Adrenal gland (tissue), 12 donors: ENCODE measurements around the gene SEMA3G. TPM values are rescaled to one million over a fixed set of nuclear protein-coding genes. Genes with fewer than 3 reads are reported as not detected.

ENCODE experiments used
- DNase-seq, 7 donors: peaks; one replicate each; pipeline ENCODE4 v3.0.0-alpha.2; 2019 to 2020
- H3K27ac ChIP-seq, 5 donors: fragments of 200-600 bp; sonication (generic) in 4 of 5; 1 replicate in 3 of 5; 2 replicates in 2 of 5; pipeline versions ENCODE4 v1.5.1 to v1.8.0; 2016 to 2020; ENCODE audit warnings: mild to moderate bottlenecking in 1 of 5
- H3K27me3 ChIP-seq: fragments of 200-600 bp; 2 replicates; pipeline ENCODE4 v1.8.0; 2021
- H3K36me3 ChIP-seq, 2 donors: fragments of 200-600 bp; replicated peaks in 1 of 2; 1 replicate in 1 of 2; 2 replicates in 1 of 2; pipeline versions ENCODE4 v1.5.1 to v1.8.0; 2018 to 2022
- H3K4me1 ChIP-seq, 2 donors: fragments of 200-600 bp; replicated peaks in 1 of 2; 1 replicate in 1 of 2; 2 replicates in 1 of 2; pipeline versions ENCODE4 v1.5.1 to v1.8.0; 2018 to 2021
- H3K4me3 ChIP-seq, 4 donors: fragments of 200-600 bp; sonication (generic) in 3 of 4; one replicate each; pipeline ENCODE4 v1.5.1; 2016 to 2018
- H3K9me3 ChIP-seq, 3 donors: fragments of 200-600 bp; sonication (generic) in 1 of 3; replicated peaks in 1 of 3; 1 replicate in 2 of 3; 2 replicates in 1 of 3; pipeline versions ENCODE4 v1.5.1 to v1.8.0; 2016 to 2021
- CTCF ChIP-seq, 6 experiments: fragments of 450-650 bp in 4 of 6; fragments of 200-600 bp in 2 of 6; sonication (generic) in 1 of 6; IDR thresholded peaks; 1 replicate in 5 of 6; 2 replicates in 1 of 6; pipeline versions ENCODE4 v1.5.1 to v1.8.0; 2016 to 2021; ENCODE audit warnings: antibody characterized with exemption in 6 of 6, mild to moderate bottlenecking in 2 of 6, moderate library complexity in 1 of 6
- POLR2A ChIP-seq, 2 donors: fragments of 450-650 bp; IDR thresholded peaks; one replicate each; pipeline ENCODE4 v1.6.1; 2017; ENCODE audit warnings: antibody characterized with exemption in 2 of 2, mild to moderate bottlenecking in 2 of 2, moderate library complexity in 1 of 2
- WGBS, 4 donors: extraction: QIAGEN DNeasy Blood & Tissue Kit in 2 of 4; methylation state at CpG; one replicate each; pipeline versions ENCODE4 v1.1.5 to v1.1.7; 2013 to 2017; 5-methylcytosine and 5-hydroxymethylcytosine counted together
- intact Hi-C, 2 donors: fragments of 100-400 bp; cut with DNase I; formaldehyde crosslinking; loops; one replicate each; pipeline versions ENCODE4 v1.14.1 to v1.15.0; 2022 to 2023
- polyA plus RNA-seq, 3 donors: library from polyadenylated mRNA; stranded (reverse); fragments of 200-250 nt in 2 of 3; fragments of 350-450 nt in 1 of 3; fragmentation: Illumina TruSeq in 1 of 3; extraction: RNeasy Lipid Tissue Mini Kit (QIAGEN cat#74804) in 1 of 3; gene quantifications; one replicate each; pipeline ENCODE4 v1.2.3, GENCODE V29; 2013 to 2014
- total RNA-seq, 9 donors: library from RNA; depleted of rRNA in 4 of 9; stranded (reverse); fragments of >200 nt in 4 of 9; fragments of 120-200 nt in 1 of 9; fragmentation: NEBNext Ultra II Directional in 1 of 9; extraction: Animal tissue kit (Norgen Biotek cat#: 25700) in 1 of 9; gene quantifications; one replicate each; pipeline versions ENCODE4 v1.1.0 to v1.2.4, GENCODE V29; 2013 to 2023
- donor health status: healthy with polysubstance abuse.
- donor health status: Bipolar disorder and iron deficiency.
- donor health status: DM: yes; HTN: yes; CAD: no.
- donor health status: DM: no; HTN: no; CAD: no.
- donor health status: DM: no; HTN: no; CAD: no.
- donor health status: DM: yes; HTN: yes; CAD: no.

Gene SEMA3G
- total and polyA plus RNA-seq, 12 donors: 0.81 to 6.8 (median 2.9) TPM

DNA sequence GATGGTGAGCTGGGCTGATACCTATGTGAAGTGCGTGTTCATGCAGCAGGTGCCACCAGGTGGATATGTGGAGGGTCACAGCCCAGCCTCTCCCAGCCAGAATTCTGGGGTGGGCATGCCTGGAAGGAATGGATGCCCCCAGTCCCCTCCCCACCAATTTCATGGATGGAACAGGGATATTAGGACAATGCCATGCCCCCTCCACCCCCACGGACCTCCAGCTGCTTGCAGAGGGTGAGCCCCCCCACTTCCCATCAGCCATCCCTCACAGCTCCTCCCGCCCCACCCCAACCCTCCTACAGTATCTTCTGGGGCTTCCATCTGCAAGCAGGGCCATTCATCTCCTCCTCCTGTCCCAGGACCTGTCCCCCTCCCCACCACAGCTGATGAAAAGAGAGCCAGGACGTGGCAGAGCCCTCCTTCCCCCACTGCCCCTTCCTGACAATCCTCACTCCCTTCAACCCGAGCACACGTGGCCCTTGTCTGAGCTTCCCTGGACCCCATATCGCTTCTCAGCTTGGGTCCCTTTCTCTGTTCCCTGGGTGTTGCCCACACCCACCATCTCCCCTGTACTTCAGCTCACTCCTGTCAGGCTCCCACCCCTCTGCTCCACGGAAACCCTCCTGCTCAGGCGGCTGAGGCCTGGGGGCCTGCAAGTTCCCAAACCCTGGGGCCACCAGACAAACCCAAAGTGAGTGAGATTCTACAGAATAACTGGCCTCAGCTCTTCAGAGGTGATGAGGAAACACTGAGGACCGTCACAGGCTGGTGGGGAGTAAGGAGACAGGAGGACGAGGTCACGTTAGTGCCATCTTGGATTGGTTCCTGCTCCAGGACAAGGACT, 2.8 kb upstream of the SEMA3G start:
- intact Hi-C loops: no loop called here
- Histone ChIP-seq H3K36me3 (no peaks in the 10 kb centered on the region), H3K4me3 (no peak overlapping the region), H3K4me1 (no peaks in the 10 kb centered on the region), H3K27ac (no peak overlapping the region), H3K27me3 (no peaks in the 10 kb centered on the region), H3K9me3 (no peaks in the 10 kb centered on the region)
- 62 to 68% (median 64%) methylated on average over 11 to 12 of the region's 12 CpGs for whole genome bisulfite sequencing, 4 donors
- TF ChIP-seq POLR2A (IDR thresholded peaks at IDR 0.05) (no peak), CTCF (IDR thresholded peaks at IDR 0.05) (no peak)
- DNase-seq: no peak

DNA sequence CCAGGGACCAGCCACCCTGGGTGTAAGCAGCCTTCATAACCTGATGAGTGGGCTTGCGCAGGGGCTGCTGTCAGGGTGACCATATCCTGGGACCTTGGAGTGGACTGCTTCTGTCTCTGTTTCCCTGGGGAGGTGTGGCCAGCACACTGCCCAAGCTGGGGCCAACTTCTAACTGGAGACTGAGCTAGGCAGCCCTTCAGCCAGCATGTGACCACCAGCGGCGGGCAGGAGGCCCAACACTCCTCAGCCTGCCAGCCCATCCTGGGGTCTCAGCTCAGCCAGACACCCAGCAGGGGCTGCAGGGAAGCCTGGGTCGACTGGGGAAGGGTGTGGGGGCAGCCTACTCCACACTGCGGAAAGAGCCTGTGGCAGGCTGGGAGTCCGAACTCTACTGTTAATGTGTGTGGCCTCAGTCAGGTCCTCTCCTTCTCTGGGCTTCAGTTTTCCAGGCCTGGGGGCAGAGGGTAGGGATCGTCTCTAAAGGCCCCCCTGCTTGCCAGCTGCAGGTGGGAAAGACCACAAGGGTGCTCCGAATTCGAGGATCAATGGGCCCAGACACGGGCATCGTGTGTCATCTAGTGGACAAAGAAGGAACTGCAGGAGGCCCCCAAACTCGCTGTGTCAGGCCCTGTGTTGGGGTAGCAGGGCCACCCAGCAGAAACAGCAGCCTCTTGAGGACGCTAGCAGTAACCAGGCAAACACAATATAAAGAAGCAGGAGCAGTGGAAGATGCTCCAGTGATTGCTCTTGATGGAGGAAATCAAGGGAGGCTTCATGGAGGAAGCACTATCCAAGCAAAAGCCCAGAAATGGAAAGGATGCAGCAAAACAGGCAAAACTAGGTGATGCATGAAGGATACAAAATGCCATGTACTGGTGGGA, 2.0 kb upstream of the SEMA3G start:
- TF ChIP-seq CTCF (IDR thresholded peaks at IDR 0.05) (peak; percentile 98 to 100 (median 100)), POLR2A (IDR thresholded peaks at IDR 0.05) (no peak)
- Histone ChIP-seq H3K27ac (no peak overlapping the region), H3K27me3 (no peaks in the 10 kb centered on the region), H3K4me1 (no peaks in the 10 kb centered on the region), H3K36me3 (no peaks in the 10 kb centered on the region), H3K4me3 (no peak overlapping the region), H3K9me3 (no peaks in the 10 kb centered on the region)
- 0 to 38% (median 25%) methylated on average over 4 to 13 of the region's 13 CpGs for WGBS, 4 donors
- intact Hi-C loops: no loop called here
- peak in 4 of 7 donors; percentile 60 to 85 (median 72) for DNase-seq

DNA sequence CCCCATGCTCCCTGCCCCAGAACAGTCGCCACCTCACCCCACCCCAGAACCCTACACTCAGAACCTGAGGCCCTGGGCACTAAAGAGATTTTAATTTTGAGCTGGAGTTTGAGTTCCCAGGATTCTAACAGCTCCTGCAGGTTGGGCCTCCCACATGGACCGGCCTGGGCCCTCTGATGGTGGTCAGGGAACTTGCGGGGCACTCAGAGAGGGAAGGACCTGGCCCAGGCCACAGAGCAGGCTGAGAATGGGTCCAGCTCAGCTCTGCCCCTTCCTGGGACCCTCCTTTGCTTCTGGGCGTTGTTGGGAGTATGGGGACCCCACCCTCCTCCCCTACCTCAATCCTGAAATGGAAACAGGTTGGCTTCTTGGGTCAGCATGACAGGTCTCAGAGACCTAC, 1.1 kb upstream of the SEMA3G start:
- DNase-seq: no peak
- TF ChIP-seq CTCF (IDR thresholded peaks at IDR 0.05): no peak
- no peak for TF ChIP-seq POLR2A (IDR thresholded peaks at IDR 0.05)
- no peaks in the 10 kb centered on the region for H3K9me3 ChIP-seq
- H3K27me3 ChIP-seq: no peaks in the 10 kb centered on the region
- no peak overlapping the region for H3K4me3 ChIP-seq
- intact Hi-C loops: no loop called here
- no peak overlapping the region for H3K27ac ChIP-seq
- WGBS, 4 donors: 85 to 96% (median 91%) methylated on average over 3 to 4 of the region's 4 CpGs
- H3K4me1 ChIP-seq: no peaks in the 10 kb centered on the region
- no peaks in the 10 kb centered on the region for H3K36me3 ChIP-seq
